GF-D8 (cell line): ENCODE data around the gene TMTC4.
A peak's percentile ranks its signal among the peaks of the same experiment; 100 is the strongest.
"Not testable (repeated sequence)": the region's sequence is repeated elsewhere in the genome, so short reads cannot be mapped to it uniquely, and the experiment has no call there.

ENCODE experiments used
- DNase-seq: peaks from one replicate; lab custom pipeline; 2025; lab: John Stamatoyannopoulos, UW

Gene TMTC4

DNA sequence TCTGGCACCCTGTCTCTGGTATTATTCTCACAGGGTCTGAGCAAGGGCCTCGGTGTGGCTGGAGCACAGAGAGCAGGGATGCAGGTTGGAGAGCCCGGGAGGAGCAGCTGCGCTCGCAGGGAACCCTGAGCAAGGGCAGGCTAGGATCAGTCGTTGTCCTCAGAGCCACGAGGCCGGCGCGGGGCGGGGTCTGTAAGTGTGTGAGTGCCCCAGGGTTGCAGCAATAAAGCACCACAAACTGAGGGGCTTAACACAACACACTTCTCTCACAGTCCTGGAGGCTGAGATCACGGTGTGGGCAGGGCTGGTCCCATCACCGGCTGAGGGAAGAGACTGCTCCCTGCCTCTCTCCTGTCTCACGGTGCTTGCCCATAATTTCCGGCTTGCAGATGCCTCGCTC lies 47.5 kb downstream of the TMTC4 start:
- no peak for DNase-seq

GRCh38 chr13:100625447-100625846 lies 49.1 kb downstream of the TMTC4 start:
- no peak for DNase-seq

GRCh38 chr13:100620792-100621191 lies 53.8 kb downstream of the TMTC4 start:
- no peak for DNase-seq

DNA sequence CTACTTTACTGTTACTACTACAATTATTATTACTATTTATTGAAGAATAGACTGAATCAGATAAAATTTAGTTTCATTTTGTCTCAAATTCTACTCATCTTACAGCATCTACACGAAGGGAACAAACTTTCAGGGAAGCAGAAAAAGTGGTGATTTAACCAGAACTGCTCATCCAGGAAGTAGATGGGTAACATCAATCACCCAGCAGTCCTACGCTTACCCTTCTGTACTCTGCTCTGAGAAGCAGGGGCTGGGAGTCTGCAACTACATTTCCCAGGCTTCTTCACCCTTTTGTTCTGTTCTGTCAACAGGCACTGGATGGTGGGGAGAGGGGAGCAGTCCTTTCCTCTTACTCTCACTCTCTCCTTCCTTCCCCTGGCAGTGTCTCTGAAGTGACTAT lies 54.7 kb downstream of the TMTC4 start:
- DNase-seq = no peak

DNA sequence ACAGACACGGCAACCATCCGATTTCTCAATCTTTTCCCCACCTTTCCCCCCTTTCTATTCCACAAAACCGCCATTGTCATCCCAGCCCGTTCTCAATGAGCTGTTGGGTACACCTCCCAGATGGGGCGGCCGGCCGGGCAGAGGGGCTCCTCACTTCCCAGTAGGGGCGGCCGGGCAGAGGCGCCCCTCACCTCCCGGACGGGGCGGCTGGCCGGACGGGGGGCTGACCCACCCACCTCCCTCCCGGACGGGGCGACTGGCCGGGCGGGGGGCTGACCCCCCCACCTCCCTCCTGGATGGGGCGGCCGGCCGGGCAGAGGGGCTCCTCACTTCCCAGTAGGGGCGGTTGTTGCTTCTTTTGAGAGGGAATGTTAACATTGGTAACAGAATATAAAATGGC lies 55.7 kb downstream of the TMTC4 start:
- not testable (repeated sequence) for DNase-seq

GRCh38 chr13:100613031-100613430 lies 61.6 kb downstream of the TMTC4 start:
- DNase-seq = no peak

- no peak for DNase-seq
Observed at GRCh38 chr13:100611678-100612492, 62.7 kb downstream of the TMTC4 start.

DNA sequence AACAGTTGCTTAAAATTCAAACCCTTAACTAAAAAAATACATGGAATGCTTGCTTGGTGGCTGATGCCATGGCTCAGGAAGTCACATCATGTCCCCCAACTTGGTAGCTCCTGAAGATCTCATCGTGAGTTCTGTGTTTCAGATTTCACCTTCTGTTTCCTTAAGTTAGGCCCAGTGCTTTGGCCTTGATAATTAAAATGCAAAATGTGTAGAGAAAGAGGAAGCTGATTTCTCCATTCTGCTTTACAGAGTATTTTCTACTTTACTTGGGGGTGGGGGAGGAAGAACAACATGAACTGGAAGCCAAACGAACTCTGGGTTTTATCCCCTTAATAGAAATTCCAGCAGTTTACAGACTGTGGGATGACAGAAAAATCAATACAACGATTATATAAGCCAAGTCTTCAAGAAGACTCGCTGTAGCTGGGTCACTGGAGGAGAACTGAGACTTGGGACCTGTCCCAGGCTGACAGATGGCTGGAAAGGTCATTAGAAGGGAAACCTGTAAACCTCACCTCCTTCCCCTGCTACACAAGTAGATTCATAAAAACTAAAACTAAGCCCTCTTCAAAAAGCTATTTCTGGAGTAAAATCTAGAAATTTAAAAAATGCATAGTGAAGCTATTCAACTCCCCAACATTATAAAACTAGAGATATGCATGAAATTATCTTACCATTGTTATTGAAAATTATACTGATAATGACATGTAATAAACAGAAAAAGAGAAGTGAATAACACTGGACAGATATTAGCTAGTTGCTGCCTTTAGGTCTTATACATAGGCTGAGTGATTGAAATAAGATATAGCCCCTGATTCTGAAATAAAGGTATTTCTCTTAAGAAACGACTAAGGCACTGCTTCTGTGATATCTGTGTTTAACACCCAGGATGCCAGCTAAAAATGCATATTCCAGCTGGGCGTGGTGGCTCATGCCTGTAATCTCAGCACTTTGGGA lies 63.9 kb downstream of the TMTC4 start:
- peak; percentile 78 for DNase-seq

DNA sequence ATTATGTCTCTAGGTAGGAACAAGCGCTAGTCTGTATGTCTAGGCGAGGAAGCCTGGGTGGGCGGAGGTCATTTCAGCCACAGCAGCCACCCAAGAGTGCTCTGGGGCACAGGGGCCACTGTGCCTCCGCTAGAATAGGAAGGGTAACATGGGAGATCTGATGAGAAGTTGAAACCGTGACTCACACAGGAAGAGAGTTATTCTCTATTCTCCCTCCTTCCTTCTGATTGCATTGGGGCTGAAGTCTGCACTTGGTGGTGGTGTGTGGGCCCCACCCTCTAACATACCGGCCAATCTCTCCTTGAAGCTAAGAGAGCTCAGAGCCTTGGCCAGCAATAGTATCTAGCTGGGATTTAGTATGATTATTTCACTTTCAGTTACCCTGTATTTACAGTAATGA lies 65.7 kb downstream of the TMTC4 start:
- DNase-seq = no peak

- no peak for DNase-seq
Observed at GRCh38 chr13:100608489-100608888, 66.1 kb downstream of the TMTC4 start.

GRCh38 chr13:100604918-100605710 lies 69.5 kb downstream of the TMTC4 start:
- peak; percentile 44 for DNase-seq

DNA sequence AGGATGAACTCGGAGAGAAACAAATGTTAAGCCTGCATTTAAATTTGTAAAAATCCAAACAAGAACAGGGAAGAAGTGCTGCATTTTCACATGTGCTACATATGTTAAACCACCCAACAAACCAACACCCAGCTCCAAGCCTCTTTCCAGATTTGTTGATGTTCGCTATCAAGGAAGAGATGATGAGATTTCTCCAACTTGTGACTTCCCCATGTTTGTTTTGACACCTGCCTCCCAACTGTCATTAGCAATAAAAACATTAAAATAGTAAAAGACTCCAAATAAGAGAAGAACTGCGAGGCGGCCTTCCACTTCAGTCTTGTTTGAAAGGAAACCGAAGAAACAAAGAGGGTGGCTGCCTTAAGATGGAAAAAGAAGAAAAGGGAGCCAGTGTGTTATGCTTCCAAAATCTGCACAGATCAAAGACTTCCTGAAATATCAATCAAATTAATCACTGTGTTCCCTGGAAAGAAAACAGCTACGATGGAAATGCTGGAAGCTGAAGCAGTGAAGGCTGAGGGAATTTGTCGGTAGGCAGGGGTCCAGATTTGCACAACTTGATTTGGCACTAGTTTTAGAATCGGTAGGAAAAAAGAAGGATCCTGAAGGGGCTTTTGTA lies 72.0 kb downstream of the TMTC4 start:
- peak; percentile 30 for DNase-seq

GRCh38 chr13:100601716-100602115 lies 72.9 kb downstream of the TMTC4 start:
- DNase-seq = no peak

GRCh38 chr13:100600915-100601314 lies 73.7 kb downstream of the TMTC4 start:
- DNase-seq = no peak

- DNase-seq = peak; percentile 25
Observed at GRCh38 chr13:100600461-100600860, 74.1 kb downstream of the TMTC4 start.

GRCh38 chr13:100597253-100597652 lies 77.3 kb downstream of the TMTC4 start:
- DNase-seq = no peak

GRCh38 chr13:100596516-100596915 lies 78.1 kb downstream of the TMTC4 start:
- no peak for DNase-seq

- no peak for DNase-seq
Observed at GRCh38 chr13:100594731-100595130, 79.9 kb downstream of the TMTC4 start.

DNA sequence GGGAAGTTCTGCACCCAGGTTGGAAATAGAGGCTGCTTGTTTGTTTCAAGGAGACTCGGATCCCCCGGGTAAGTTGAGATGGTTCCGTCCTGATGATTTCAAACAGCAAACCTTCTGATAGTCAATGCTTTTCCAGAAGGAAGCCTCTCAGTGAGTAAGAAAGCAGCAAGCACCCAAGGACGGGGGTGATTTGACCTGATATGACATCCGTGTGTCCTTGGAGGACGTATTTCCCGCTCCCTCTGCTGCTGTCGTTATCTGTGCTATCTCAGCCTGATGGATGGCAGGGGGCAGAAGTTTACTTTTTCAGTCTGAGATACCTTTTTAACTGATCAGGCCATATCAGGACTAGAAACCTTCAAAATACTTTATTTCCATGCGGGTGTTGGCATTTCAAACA lies 80.3 kb downstream of the TMTC4 start:
- no peak for DNase-seq

- no peak for DNase-seq
Observed at GRCh38 chr13:100589178-100589725, 85.3 kb downstream of the TMTC4 start.
